HG03135 (cell line): Measurements from ENCODE around the gene FBXO41.
A peak's percentile ranks its signal among the peaks of the same experiment; 100 is the strongest.

ENCODE experiments used
- ATAC-seq: cut with Tn5 transposase; IDR thresholded peaks from one replicate; pipeline ENCODE4 v1.9.1; 2021; ENCODE audit warnings: mild to moderate bottlenecking, moderate library complexity; ENCODE audit not compliant: unreplicated experiment

Gene FBXO41

DNA sequence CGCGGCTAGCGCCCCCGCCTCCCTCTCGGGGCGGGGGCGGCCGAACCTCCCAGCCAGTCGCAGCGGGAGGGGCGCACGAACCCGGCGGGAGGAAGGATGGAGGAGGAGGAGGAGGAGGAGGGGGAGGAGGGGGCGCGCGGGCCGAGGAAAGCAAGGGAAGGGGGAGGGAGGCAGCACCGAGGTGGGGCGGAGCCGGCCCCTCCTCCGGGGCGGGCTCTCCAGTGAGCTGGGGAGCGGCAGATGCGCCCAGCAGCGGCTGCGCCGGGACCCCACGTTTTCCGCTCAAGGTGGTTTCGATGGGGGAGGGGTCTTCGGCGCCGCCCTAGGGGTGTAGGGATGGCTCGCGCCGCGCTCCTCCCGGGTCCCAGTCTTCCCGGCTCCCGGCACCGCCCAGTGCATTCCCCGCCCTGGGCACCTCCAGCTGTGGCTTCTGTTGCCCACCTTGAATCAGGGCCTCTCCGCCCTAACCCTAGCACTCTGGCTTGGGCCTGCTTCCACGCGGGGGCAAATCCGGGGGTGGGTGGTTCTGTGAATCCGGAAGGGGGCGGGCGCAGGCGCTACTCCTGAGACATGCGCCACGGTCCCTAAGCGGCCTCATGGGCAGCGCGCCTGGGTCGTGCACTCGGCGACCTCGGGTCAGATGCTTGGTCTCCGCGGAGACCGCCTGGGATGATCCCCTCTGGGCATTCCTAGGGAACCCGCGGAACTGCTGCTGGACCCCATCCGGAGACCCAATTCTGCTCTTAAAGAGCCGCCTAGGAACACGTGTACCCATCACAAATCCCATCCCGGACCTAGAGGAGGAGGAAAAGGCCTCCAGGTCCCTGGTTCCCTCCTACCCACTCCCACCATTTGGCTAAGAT lies at the start of gene FBXO41:
Gene FBXO41, minus strand, starts transcription at position 183 of the 863 bp plus-strand sequence. CDS start 14,848 bp downstream, outside the sequence.
- ATAC-seq, result peak; percentile 71

DNA sequence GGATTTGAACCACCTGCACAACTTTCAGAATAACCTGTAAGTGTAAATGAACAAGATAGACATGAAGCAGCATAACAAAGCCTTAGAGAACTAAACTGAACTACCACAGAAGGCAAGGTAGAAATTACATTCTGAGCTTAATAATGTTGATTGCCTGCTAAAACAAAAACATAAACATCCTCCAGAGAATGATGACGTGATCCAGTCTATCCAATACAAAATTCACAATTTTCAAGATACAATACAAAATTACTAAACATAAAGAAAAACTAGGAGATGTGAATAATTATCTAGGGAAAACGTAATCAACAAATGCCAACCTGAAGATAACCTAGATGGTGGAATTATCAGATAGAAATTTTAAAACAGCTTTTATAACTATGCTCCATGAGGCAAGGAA lies 49.8 kb upstream of the FBXO41 start:
- no peak for ATAC-seq

DNA sequence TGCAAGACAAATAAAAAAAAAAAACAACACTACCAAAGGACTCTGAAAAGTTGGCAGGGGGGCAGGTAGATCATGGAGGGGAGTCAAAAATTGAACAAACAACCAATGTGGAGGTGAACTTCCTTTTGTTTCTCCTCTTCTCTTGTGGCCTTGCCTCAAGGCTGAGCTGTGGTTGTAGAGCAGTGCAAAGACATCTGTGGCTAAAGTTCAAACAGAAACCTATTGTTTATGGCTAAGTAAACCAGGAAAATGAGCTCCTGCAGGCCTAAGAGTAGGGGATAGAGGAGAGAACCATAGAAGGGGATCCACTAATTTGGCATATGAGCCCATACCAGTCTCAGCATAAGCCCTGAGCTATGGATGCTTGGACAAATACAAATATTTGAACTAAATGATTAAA lies 49.3 kb upstream of the FBXO41 start:
- no peak for ATAC-seq

DNA sequence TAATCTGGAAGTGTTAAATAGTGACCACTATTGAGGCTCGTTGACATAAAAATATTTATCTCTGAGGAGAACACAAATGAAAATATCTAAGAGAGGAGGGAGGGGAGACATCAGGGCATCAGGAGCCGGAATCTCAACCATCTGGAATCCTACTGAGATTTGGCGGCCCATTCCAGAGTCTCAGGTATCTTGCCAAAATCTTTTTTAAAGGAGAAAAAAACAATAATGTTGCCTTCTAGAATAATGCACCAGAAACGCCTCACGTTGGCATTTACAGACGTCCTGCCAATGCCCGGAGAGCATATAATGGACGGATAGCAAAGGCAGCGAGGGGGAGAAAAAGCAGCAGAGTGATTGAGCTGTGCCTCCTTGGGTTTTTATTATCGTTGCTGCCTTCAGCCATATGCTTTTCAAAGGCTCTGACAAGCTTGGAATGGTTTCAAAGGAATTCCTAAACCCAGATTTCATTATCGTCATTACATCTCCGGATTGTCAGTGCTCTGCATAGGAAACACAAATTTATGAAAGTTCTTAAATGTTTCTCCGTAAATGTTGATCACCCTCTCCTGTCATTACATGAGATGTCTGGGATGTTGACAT lies 39.9 kb upstream of the FBXO41 start:
- ATAC-seq, result no peak

DNA sequence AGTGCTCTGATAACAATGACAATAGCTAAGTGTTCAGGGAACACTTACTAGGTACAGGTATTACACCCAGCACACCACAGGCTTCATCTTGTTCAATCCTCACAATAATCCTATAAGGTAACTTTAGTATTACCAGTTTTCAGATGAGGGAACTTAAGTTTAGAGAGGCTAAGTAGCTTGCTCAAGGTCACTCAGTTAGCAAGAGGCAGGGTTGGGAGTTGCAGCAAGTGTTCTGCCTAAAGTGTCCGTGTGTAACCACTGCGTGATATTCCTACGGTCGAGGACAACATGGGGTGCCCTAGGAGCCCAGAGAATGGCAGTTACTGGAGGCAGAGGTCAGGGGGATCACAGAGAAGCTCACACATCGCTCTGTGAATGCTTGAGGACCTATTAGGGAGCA lies 39.3 kb upstream of the FBXO41 start:
- no peak for ATAC-seq

DNA sequence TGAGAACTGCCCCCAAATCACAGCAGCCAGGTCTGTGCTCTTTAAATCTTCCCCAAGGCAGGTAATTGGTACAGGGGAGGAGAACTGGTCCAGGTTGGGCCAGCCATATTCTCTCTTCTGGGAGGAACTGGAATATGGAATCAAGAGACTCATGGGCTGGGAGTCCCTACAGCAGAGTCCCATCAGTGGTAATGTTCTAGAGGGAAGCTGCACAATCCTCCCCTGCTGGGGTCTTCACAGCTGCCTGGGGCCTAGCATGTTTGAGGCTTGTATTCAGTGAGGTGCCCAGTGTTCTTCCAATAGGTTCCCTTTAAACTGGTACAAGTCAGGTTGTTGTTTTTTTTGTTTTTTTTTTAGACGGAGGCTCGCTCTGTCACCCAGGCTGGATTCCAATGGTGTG lies 30.2 kb upstream of the FBXO41 start:
- no peak for ATAC-seq

DNA sequence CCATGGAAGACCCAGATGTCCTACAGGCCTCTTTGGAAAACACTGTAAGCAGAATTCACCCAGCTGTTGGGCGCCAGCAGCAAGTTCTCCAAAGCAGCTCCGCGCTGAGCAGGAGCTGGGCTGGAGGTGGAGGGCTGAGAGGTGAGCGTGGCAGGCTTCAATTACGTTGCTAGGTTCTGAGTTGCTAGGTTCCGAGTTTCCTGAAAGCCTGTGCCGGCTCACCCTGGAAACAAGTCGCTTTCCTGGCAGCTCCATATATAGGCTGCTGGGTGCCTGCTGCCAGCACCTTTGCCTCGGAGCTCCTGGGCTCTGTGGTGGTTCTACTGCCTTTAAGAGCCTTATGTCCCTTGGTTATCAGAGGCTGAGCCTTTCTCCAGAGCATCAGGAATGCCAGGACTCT lies 23.4 kb upstream of the FBXO41 start:
- ATAC-seq, result no peak

- no peak for ATAC-seq
Observed at GRCh38 chr2:73301636-73302035, 17.4 kb upstream of the FBXO41 start.

DNA sequence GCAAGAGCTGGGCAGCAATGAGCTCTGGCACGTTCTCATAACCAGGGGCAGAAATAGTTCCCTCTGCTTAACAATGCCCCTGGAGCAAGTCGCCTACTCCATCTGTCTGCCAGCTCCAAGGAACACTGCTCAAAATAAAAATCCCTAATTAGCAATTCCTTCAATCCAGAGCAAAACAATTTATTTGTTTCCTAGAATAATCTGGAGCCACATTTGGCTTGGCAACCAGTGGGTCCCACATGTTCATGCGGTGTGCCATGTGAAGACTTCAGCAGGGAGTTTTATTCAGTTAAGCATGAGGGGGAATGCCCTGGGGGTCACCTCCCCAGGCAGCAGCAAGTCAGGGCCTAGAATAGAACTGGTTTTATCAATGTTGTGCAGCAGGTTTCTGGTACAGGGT lies 16.6 kb upstream of the FBXO41 start:
- no peak for ATAC-seq

DNA sequence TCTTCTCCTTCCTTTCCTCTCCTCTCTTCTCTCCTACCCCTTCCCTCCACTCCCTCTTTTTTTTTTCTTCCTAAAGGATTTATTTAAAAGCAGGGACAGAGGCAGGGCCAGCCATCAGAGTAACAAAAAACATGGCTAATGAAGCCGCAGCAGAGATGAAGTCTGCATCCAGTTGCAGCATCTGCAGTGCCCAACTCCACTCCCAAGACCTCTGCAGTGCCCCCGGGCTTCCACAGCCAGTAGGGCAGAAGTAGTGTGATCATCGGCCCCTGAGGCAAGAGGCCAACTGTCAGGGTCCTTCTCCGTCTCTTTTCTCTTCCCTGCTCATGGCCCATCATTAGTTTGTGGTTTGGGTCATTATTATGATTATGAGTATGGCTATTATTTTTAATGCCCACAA lies 13.3 kb upstream of the FBXO41 start:
- ATAC-seq, result no peak

- no peak for ATAC-seq
Observed at GRCh38 chr2:73297151-73297559, 12.9 kb upstream of the FBXO41 start.

- no peak for ATAC-seq
Observed at GRCh38 chr2:73295751-73296400, 11.6 kb upstream of the FBXO41 start.

DNA sequence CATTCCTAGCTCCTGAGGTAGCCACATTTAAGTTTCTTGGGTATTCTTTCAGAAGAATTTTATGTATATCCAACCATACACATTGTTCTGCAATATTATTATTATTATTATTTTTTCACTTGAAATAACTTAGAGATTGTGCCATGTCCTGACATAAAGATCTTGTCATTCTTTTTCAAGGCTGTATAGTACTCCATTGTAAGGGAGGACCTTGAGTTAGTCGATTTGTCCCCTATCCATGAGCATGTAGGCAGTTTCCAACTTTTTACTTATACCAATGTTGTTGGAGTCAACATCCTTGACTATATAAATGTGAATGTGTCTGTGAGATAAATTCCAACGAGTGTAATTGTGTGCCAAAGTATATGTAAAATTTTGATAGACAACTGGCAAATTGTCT lies 10.0 kb upstream of the FBXO41 start:
- ATAC-seq, result no peak

DNA sequence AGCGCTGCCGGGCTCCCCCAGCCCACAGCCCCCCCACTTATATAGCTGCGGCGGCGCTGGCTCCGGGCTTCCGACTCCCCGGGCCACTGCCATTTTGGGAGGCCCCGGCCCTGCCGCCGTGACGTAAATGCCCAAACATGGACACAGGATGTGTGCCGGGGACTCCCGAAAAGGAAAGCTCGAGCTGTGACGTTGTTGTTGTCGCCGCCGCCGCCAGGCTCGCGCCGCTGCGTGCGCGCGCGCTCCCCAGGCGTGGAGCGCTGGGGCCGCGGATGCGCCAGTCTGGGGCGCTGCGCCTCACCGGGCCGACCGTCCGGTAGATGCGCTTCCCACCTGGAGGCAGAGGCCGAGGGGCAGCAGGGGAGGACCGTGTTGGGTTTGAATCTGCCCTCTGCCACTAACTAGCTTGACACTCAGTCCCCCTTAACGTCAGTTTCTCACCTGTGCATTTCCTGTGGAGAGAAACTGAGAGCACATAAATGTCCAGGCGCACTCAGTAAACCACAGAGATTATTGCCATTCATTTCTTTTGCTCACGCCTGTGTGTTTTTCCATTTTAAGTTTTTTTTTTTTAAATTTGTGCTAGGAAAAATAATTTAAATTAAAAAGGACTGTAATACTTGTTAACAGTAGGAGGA lies 9.4 kb upstream of the FBXO41 start, which contains the start of gene EGR4:
Gene EGR4, minus strand, starts transcription at position 15 of the 638 bp plus-strand sequence. CDS start 231 bp downstream, outside the sequence.
- ATAC-seq, result peak; percentile 93

DNA sequence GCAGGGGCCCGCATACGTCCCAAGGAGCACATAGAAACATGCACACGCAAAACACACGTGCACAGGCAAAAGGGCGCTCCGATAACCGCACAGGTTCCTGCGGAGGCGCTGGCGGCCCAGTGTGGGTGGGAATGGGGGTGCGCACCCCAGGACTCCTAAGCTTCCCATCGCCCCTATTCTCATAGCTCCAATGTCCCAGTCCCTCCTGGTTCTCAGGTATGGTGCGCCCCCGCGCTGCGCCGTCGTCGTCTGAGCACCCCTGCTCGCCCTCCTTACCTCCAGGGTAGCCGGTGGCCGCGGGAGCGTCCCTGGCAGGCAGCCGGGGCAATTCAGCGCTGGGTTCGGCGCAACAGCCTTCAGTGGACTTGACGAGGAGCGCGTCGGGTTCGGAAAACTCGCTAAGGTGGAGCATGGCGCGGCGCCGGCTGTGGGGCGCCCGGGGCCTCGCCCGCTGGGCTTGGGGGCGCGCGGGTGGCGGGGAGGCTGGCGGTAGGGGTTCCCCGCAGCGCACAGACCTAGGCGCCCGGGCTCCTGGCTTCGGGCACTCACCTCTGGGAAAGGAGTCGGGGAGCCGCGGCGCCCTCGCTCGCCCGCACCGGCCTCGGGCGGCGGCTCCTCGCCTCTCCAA lies 8.7 kb upstream of the FBXO41 start:
- ATAC-seq, result peak; percentile 5

DNA sequence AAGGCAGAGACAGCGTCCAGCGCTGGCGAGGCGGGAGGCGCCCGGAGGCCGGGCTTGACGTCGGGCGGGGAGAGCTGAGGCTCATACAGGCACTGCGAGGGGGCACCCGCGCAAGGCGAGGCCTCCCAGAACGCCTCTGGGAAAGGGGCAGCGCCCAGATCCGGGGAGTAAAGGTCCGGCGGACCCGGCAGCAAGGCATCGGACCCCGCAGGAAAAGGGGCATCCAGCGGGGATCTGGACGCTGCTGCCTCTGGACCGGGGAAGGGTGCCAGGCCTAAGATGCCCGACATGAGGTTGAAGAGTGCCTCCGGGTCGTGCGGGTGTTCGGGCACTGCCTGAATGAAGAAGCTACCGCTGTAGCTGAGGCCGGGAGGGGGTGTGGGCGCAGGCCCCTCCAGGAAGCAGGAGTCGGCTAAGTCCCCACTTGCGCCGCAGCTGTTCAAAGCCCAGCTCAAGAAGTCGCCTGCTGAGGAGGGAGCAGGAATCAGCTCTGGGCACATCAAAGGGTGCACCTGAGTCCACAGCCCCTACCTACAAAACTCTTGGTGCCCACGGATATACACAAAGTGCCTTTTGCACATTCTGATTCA lies 8.1 kb upstream of the FBXO41 start:
- no peak for ATAC-seq

- no peak for ATAC-seq
Observed at GRCh38 chr2:73291461-73292315, 7.4 kb upstream of the FBXO41 start.

- ATAC-seq, result no peak
Observed at GRCh38 chr2:73291093-73291460, 6.8 kb upstream of the FBXO41 start.

GRCh38 chr2:73290049-73290839 lies 6.0 kb upstream of the FBXO41 start:
- no peak for ATAC-seq
